ENCODE measurements around the gene REXO2.

The REXO2 gene

DNA sequence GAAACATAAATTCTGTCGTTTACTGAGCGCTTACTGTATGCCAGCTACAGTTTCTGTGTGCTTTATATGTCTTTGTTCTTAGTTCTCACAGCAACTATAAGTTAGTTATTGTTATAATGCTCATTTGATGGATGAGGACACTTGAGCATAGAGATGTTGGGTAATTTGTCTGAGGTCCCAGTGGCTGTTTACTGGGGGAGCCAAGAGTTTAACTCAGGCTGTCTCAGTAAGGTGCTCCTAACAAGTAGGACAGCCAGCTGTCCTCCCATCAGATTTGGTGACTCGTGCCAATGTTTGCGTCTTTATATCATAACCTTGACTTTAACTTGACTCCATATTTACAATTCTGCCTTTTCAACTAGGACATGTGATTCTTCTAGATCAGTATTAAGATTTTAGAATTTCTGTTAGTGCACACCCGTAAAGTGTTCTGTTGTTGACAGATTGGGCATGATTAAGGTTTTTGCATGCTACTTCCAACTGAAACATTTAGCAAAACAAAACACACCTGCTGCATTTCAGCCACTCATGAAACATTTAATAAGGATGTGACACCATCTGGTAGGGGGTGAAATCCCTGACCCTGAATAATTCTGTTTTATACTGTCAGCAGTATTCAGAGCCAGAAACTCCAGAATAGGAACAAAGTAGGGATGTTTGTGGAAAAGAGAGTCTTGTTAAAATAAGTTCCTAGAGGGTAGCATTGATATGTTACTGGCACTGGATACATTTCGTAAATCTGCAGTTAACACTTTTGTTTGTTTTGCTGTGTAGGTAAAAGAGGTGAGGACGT is 1.9 kb downstream of the REXO2 start:
- no peak for DNase-seq (ENCODE audit: low read depth)

DNA sequence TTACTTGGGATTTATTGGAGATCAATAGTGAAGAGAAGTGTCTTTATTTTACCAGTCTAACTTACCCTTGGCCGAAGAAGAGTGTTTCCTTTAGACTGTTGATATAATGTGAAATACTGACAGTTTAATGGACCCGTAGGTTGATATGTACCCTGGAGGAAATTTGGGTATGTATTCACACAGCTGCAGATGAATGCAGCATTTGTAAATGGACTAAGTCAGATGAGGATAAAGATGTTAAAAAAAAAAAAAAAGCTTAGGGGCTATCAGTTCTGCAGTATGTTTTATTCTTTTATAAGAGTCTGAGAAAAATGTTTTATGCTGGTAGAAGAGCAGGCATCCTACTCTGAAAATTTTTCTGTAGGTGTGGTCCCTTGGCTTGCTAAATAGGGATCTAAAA is 2.7 kb downstream of the REXO2 start:
- DNase-seq (ENCODE audit: low read depth): no peak

DNA sequence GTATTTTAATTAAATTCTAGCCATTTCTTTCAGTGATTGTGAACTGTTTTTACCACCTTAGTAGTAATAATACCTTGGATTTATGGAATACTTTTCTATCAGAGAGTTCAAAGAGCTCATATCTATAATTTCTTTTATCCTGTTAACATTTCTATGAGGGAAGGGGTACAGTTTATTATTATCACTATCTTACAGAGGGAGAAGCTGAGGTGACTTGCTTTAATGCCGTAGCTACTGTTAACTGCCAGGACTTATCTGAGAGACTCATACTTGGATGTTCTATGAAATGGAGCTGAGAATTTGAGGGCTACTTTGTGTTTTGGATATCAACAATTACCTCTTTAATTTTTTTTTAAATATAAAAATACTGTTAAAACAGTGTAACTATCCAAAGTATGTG is 3.3 kb downstream of the REXO2 start:
- no peak for DNase-seq (ENCODE audit: low read depth)

DNA sequence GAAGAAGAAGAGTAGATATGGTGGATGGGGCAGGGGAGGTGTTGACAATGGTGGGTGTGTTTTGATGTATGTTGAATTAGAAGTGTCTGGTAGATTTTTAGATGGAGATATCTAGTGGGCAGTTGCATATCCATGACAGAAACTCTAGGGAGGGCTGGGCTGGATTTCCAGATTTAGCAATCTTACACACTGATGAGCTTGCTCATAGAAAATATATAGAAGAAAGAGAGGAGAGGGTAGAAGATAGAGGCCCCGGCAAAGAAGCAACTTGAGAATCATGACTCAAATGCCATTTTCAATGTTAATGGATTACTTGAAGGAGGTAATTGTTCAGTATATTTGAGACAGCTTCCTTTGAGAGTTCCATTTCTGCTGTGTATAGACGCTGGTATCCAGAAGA is 8.2 kb downstream of the REXO2 start:
- no peak for DNase-seq (ENCODE audit: low read depth)

DNA sequence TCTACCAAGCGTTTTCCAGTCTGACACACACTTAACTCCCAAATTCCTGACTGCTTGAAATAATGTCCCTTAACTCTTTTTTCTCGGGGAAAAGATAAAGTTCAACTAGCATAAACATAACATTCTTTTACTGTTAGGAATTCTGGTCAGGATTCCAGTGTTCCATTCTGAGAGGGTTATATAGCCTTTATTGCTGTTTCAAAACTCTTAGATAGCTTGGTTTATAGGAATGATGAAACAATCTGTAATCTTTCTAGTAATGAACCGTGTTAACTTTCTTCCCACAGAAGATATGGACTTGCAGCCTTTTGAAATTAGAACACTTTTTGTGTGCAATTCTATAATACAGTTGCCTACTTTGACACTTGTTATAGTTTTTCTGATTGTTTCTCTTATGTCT is 8.6 kb downstream of the REXO2 start:
- peak; percentile 41 for DNase-seq (ENCODE audit: low read depth)

DNA sequence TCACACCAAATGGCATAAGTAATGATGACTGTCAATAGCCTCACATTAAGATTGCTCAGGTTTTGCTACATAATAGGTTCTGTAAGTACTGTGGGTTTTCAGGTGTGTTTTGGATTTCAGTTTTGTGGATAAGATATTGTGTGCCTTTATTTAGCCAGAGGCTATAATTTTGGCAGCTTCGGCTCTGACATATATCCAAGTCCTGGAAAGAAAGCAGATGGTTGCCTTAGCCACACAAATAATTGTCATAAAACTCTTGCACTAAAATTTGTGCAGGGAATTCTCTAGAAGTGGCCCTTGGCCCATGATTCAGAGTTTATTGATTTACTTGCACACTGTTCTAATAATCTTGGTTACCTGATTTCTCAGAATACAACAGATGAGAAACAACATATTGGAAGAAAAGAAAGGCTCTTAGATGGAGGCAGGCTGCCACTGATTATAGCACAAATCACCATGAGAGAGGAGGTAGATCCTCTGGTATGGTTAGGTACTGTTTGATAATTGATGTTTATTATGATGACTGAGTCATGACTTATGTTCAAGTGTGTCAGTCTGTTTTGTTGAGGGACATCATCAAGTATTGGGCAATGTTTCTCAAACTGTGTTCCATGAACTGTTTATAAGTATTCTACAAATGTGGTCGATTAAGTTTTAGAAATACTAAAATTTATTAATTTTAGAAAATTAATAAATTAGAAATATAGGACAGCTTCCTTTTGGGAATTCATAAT is 9.6 kb downstream of the REXO2 start:
- DNase-seq (ENCODE audit: low read depth): no peak

DNA sequence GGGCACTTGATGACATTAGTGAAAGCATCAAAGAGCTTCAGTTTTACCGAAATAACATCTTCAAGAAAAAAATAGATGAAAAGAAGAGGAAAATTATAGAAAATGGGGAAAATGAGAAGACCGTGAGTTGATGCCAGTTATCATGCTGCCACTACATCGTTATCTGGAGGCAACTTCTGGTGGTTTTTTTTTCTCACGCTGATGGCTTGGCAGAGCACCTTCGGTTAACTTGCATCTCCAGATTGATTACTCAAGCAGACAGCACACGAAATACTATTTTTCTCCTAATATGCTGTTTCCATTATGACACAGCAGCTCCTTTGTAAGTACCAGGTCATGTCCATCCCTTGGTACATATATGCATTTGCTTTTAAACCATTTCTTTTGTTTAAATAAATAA is 10.6 kb downstream of the REXO2 start:
- DNase-seq (ENCODE audit: low read depth): no peak

DNA sequence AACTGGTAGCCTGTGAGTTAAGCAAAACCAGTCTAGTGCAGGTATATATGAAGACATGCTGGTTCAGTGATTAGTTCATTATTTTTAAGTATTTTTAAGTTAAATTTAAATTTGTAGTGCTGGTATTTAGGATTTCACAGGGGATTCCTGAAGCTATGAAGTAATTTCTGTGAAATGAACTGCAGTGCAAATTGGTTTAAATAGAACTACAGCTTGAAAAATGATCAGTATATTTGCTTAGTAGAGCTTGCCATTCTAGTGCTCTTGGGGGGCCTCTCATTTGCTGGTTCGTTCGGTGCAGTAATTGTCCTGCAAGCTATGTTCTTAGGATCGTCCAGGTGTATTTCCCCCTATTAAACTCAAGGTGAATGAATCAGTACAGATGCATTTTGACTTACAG is 13.1 kb downstream of the REXO2 start:
- DNase-seq (ENCODE audit: low read depth): no peak

DNA sequence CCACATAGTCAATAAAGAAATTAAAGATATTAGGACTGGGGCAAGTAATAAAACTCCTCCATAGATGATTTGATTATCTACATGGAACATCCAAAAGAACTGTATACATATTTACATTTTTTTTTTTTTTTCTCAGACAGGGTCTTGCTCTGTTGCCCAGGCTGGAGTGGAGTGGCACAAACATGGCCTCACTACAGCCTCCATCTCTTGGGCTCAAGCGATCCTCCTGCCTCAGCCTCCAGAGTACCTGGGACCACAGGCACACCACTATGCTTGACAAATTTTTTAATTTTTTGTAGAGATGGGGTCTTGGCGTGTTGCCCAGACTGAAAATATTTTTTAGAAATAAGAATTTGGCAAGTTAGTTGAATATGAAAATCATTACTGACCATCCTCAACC is 24.7 kb downstream of the REXO2 start:
- no peak for DNase-seq (ENCODE audit: low read depth)

DNA sequence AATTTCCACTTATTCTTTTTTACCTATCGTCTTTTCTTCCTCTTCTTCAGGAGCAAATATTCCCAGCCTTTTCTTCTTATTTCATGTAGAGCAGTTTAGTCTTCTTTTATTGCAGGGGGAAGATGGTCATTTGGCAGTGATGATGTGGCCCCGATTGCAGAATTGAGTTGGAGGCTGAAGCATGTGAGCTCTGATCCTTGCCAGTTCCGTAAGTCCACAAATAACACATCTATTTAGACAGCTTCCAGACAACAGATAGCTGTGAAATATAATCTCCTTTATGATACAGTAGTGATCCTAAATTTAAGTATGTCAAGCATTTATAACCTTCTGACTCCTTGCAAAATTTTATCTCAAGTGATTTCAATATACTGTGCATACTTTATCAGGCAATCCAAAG is 27.5 kb downstream of the REXO2 start:
- no peak for DNase-seq (ENCODE audit: low read depth)

DNA sequence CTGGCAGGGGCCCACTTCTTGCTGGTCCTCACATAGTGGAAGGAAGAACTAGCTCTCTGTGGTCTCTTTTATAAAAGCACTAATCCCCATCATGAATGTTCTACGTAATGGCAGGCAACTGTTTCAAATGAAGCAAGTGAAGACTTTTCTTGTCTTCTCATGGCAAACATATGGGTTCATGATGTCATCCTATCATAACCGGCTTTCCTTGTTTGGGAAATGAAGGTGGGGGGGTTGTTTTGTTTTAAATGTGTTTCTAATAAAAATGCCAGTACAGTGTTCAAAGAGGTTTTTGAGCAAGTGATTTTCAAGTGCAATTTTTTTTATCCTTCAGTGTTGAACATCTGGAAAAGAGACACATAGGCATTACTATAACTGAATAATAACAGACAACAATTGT is 33.4 kb downstream of the REXO2 start:
- DNase-seq (ENCODE audit: low read depth): no peak

DNA sequence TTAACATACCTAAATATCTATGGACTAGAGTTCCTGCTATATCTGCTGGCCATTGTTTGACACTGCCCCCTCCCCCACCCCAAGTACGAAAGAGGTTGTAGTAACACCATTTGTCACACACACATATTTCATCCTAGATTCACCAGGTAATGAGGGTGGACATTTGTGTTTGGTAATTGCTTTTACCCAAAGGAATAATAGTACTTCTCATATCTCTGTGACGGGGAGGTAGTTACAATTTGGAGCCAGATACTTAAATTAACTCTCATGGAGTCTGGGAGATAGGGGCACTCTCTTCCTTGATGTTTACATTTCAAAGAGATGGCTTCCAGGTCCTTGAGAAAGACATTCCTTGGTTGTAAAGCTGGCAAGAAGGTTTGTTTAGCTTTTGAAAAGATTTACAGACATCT is 38.7 kb downstream of the REXO2 start:
- no peak for DNase-seq (ENCODE audit: low read depth)

DNA sequence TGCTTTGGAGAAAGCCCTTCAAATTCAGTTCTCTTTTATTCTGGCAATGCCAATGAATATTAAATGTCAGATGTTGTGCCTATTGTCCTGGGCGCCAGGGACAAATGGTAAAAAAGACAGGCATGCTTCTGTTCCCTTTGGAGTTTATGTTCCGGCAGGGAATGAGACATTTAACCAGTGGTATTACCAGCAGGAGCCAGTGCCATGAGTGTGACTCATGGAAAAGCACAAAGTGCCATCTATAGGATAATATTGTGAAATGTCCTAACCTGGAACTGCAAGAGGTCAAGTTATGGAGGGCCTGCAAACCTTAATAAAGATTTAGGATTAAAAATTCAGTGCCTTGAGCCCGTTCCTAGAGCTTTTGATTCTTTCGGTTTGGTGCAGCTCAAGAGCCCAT is 39.5 kb downstream of the REXO2 start:
- DNase-seq (ENCODE audit: low read depth): no peak

DNA sequence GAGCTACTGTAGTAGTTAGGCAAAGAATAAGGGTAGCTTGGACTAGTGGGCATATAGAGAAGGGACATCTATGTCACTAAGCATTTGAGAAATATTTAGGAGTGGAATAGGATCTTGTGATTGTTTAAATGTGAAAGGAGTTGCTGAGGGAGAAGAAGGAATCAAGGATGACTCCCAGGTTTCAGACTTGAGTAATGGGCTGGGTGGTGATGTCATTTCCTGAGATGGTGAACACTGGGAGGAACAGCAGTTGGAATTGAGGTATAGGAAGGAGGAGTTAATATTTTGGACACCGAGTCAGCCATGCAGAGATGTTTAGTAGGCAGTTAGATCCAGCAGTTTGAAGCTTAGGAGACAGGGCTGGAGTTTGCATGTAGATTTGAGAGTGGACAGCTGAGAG is 40.1 kb downstream of the REXO2 start:
- no peak for DNase-seq (ENCODE audit: low read depth)

DNA sequence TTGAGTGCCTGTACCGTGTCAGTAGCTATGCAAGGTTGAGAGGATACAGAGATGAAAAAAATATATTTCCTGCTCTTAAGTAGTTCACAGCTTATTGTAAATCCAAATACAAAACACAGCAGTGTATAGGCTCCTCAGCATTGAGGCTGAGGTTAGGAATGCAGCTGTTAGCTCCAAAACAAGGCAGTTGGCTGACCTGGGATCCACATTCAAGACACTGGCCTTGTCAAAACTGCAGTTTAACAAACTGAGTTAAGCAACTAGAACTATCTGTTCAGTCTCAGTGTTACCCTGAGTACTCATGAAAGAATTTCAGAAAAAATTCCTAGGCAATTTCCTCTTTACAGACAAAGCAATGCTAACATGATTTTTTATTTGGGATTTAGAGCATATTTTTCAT is 42.8 kb downstream of the REXO2 start:
- DNase-seq (ENCODE audit: low read depth): no peak

DNA sequence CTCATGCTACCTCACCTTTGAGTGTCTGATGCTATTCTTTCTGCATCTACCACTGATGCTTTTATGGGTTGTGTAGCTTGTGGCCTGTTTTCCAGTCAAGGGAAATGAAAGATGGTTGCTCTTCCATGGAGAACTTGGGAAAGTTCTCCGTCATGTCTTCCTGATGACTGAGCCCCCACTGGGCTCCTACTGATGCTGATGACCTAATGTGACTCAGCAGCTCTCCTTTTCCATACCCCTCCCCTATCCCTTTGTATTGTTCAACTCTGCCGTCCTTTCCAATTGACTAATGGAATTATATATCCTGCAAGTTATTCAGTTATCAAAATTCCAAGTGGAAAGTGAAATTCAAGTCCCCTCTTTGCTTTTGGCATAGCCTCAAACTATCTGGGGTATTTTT is 44.7 kb downstream of the REXO2 start:
- no peak for DNase-seq (ENCODE audit: low read depth)

DNA sequence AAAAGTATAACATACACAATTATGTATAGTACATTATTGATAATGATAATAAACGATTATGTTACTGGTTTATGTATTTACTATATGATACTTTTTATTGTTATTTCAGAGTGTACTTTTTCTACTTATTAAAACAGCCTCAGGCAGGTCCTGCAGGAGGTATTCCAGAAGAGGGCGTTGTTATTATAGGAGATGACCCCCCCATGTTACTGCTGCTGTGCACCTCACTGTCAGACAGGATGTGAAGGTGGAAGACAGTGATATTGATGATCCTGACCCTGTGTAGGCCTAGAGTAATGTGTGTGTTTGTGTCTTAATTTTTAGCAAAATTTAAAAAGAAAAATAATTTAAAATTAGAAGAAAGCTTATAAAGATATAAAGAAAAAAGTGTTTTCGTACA is 57.6 kb downstream of the REXO2 start:
- no peak for DNase-seq (ENCODE audit: low read depth)

DNA sequence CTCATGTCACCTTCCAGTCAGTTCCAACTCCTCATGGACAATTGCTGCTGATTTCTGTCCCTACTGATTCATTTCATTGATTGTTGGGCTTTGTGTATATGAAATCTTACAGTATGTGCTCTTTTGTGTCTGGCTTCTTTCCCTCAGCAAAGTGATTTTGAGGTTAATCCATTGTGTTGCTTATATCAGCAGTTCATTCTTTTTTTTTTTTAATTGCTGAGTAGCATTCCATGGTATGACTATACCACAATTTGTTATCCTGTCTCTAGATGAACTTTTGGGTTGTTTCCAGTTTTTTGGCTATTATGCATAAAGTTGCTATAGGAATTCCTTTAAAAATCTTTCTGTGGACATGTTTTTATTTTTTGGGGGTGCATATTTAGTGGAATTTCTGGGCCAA is 60.5 kb downstream of the REXO2 start:
- DNase-seq (ENCODE audit: low read depth): no peak

Measured in GM04503 (cell line).